ENCODE measurements around the gene PTBP1. TPM values are rescaled to one million over a fixed set of nuclear protein-coding genes. Genes with fewer than 3 reads are reported as not detected.

The PTBP1 gene
- total RNA-seq, 1 donor from 2014 or later: 735 TPM

GRCh38 chr19:855142-855541 lies 57.9 kb downstream of the PTBP1 start:
- Mint-ChIP-seq H3K4me3 (no peak overlapping the region), H3K27me3 (ENCODE audit: insufficient read depth) (peaks cover 10% of the 10 kb centered on the region), H3K4me1 (ENCODE audit: low read depth) (no peaks in the 10 kb centered on the region), H3K36me3 (ENCODE audit: low read depth) (no peaks in the 10 kb centered on the region), H3K27ac (no peak overlapping the region), H3K9me3 (no peaks in the 10 kb centered on the region)
- no peak for DNase-seq (ENCODE audit: low spot score)
- intact Hi-C loops (cut with micrococcal nuclease): no loop called here

GRCh38 chr19:855566-856120 lies 58.4 kb downstream of the PTBP1 start:
- Mint-ChIP-seq H3K4me3 (no peak overlapping the region), H3K4me1 (ENCODE audit: low read depth) (no peaks in the 10 kb centered on the region), H3K36me3 (ENCODE audit: low read depth) (no peaks in the 10 kb centered on the region), H3K27me3 (ENCODE audit: insufficient read depth) (peaks cover 10% of the 10 kb centered on the region), H3K9me3 (no peaks in the 10 kb centered on the region), H3K27ac (no peak overlapping the region)
- intact Hi-C loops (cut with micrococcal nuclease): no loop called here
- no peak for DNase-seq (ENCODE audit: low spot score)

- no peak for DNase-seq (ENCODE audit: low spot score)
- Mint-ChIP-seq H3K4me3 (no peak overlapping the region), H3K27ac (no peak overlapping the region), H3K27me3 (ENCODE audit: insufficient read depth) (peaks cover 13% of the 10 kb centered on the region), H3K9me3 (no peaks in the 10 kb centered on the region), H3K36me3 (ENCODE audit: low read depth) (no peaks in the 10 kb centered on the region), H3K4me1 (ENCODE audit: low read depth) (peaks cover 1% of the 10 kb centered on the region)
- intact Hi-C loops (cut with micrococcal nuclease): no loop called here
These were observed 61.0 kb downstream of the PTBP1 start for GRCh38 chr19:858284-858683.

- H3K36me3 Mint-ChIP-seq (ENCODE audit: low read depth): no peaks in the 10 kb centered on the region
- no peak for DNase-seq (ENCODE audit: low spot score)
- H3K4me1 Mint-ChIP-seq (ENCODE audit: low read depth): peaks cover 7% of the 10 kb centered on the region
- H3K4me3 Mint-ChIP-seq: no peak within 1 kb of the TSS
- no peaks in the 10 kb centered on the region for H3K9me3 Mint-ChIP-seq
- peaks cover 13% of the 10 kb centered on the region for H3K27me3 Mint-ChIP-seq (ENCODE audit: insufficient read depth)
- no peak within 1 kb of the TSS for H3K27ac Mint-ChIP-seq
- intact Hi-C loops (cut with micrococcal nuclease): no loop called here
These were observed 61.9 kb downstream of the PTBP1 start, which contains the start of gene CFD for GRCh38 chr19:858868-859843. Gene CFD, plus strand, starts transcription at chr19:859664. Its CDS starts 26 bp downstream, at chr19:859690.

GRCh38 chr19:861141-861755 lies 64.0 kb downstream of the PTBP1 start:
- no peak overlapping the region for H3K4me3 Mint-ChIP-seq
- H3K36me3 Mint-ChIP-seq (ENCODE audit: low read depth): no peaks in the 10 kb centered on the region
- H3K27ac Mint-ChIP-seq: no peak overlapping the region

More at GRCh38 chr19:861141-861755, 64.0 kb downstream of the PTBP1 start:
- Mint-ChIP-seq H3K27me3 (ENCODE audit: insufficient read depth) (peaks cover 13% of the 10 kb centered on the region), H3K9me3 (no peaks in the 10 kb centered on the region), H3K4me1 (ENCODE audit: low read depth) (peaks cover 7% of the 10 kb centered on the region)
- DNase-seq (ENCODE audit: low spot score): no peak
- intact Hi-C loops (cut with micrococcal nuclease): loop anchor here (5.0 kb wide), 4 partner anchors 64 to 381 kb away; partner anchors contain the start of genes ATP5F1D, PTBP1 and RNF126

Other genes starting within 250 kb of the PTBP1 start
- gene BSG, start 224.9 kb upstream of the PTBP1 start, total RNA-seq: 307 and 308 TPM in 2 replicates
- 1.1 and 1.2 TPM in 2 replicates for gene HCN2, start 207.6 kb upstream of the PTBP1 start, total RNA-seq
- gene POLRMT, start 163.9 kb upstream of the PTBP1 start, total RNA-seq: 103 and 104 TPM in 2 replicates
- not detected in 2 replicates for gene FGF22, start 157.6 kb upstream of the PTBP1 start, total RNA-seq
- gene RNF126, start 134.2 kb upstream of the PTBP1 start, total RNA-seq: 107 and 110 TPM in 2 replicates
- gene FSTL3, start 121.1 kb upstream of the PTBP1 start, total RNA-seq: 5.5 and 5.6 TPM in 2 replicates
- gene PRSS57, start 102.0 kb upstream of the PTBP1 start, total RNA-seq: not detected in 2 replicates
- 0.18 TPM in 1 of 2 replicates, not detected in the other for gene PALM, start 88.5 kb upstream of the PTBP1 start, total RNA-seq
- not detected in 2 replicates for gene MISP, start 46.3 kb upstream of the PTBP1 start, total RNA-seq
- gene PLPPR3, start 24.5 kb downstream of the PTBP1 start, total RNA-seq: not detected in 2 replicates
- not detected in 2 replicates for gene AZU1, start 30.4 kb downstream of the PTBP1 start, total RNA-seq
- gene PRTN3, start 43.5 kb downstream of the PTBP1 start, total RNA-seq: not detected in 2 replicates
- not detected in 2 replicates for gene ELANE, start 54.9 kb downstream of the PTBP1 start, total RNA-seq
- 0.91 and 1.2 TPM in 2 replicates for gene CFD, start 62.2 kb downstream of the PTBP1 start, total RNA-seq
- gene MED16, start 95.7 kb downstream of the PTBP1 start, total RNA-seq: 62.1 and 62.5 TPM in 2 replicates
- gene RNU6-9, start 96.0 kb downstream of the PTBP1 start, total RNA-seq: not detected in 2 replicates
- gene R3HDM4, start 115.8 kb downstream of the PTBP1 start, total RNA-seq: 94.3 and 96.4 TPM in 2 replicates
- 6.8 and 8.9 TPM in 2 replicates for gene KISS1R, start 119.9 kb downstream of the PTBP1 start, total RNA-seq
- gene ARID3A, start 128.6 kb downstream of the PTBP1 start, total RNA-seq: 32.5 and 35.0 TPM in 2 replicates
- gene WDR18, start 186.9 kb downstream of the PTBP1 start, total RNA-seq: 105 and 108 TPM in 2 replicates
- gene GRIN3B, start 203.0 kb downstream of the PTBP1 start, total RNA-seq: not detected in 2 replicates
- 162 and 170 TPM in 2 replicates for gene TMEM259, start 223.7 kb downstream of the PTBP1 start, total RNA-seq
- gene RNU6-2, start 224.1 kb downstream of the PTBP1 start, total RNA-seq: not detected in 2 replicates
- gene CNN2, start 229.2 kb downstream of the PTBP1 start, total RNA-seq: 112 and 114 TPM in 2 replicates
- 15.8 and 18.3 TPM in 2 replicates for gene ABCA7, start 242.7 kb downstream of the PTBP1 start, total RNA-seq

All from activated T-helper 1 cell treated with anti-CD3 and anti-CD28 coated beads, Interleukin-12 subunit alpha, Interleukin-12 subunit beta, Interleukin-2, Interleukin-4 antibody, amounts not matched to agents 30 ng/mL and 10 ng/mL and 1 ng/mL, durations not matched to agents 14 hours and 24 hours and 36 hours (primary cell).